Left lung (tissue), 10 donors: ENCODE data around the gene KSR2. TPM values are rescaled to one million over a fixed set of nuclear protein-coding genes. Genes with fewer than 3 reads are reported as not detected.

ENCODE experiments used
- ATAC-seq: fragments of 200-7000 bp; cut with Tn5 transposase; one replicate; pipeline ENCODE4 v1.9.1; 2020; ENCODE audit warnings: moderate library complexity
- DNase-seq, 4 donors: peaks; one replicate each; pipeline ENCODE4 v3.0.0-alpha.2; 2013 to 2020
- H3K27ac ChIP-seq, 2 donors: fragments of 200-600 bp; sonication (generic) in 1 of 2; one replicate each; pipeline versions ENCODE4 v1.5.0 to v1.8.0; 2020 to 2021
- H3K27me3 ChIP-seq, 2 donors: fragments of 200-600 bp; sonication (generic) in 1 of 2; one replicate each; pipeline versions ENCODE4 v1.5.0 to v1.8.0; 2020 to 2021
- H3K36me3 ChIP-seq, 2 donors: fragments of 200-600 bp; sonication (generic) in 1 of 2; one replicate each; pipeline versions ENCODE4 v1.5.0 to v1.8.0; 2020 to 2021
- H3K4me1 ChIP-seq, 2 donors: fragments of 200-600 bp; one replicate each; pipeline ENCODE4 v1.8.0; 2021
- H3K4me3 ChIP-seq, 2 donors: fragments of 200-600 bp; sonication (generic) in 1 of 2; one replicate each; pipeline versions ENCODE4 v1.5.0 to v1.8.0; 2020 to 2021; ENCODE audit warnings: mild to moderate bottlenecking in 1 of 2
- H3K9me3 ChIP-seq, 2 donors: fragments of 200-600 bp; sonication (generic) in 1 of 2; one replicate each; pipeline versions ENCODE4 v1.5.0 to v1.8.0; 2020 to 2021
- CTCF ChIP-seq, 2 donors: fragments of 200-600 bp; sonication (generic) in 1 of 2; IDR thresholded peaks; one replicate each; pipeline versions ENCODE4 v1.5.0 to v1.8.0; 2021; ENCODE audit warnings: antibody characterized with exemption in 2 of 2
- intact Hi-C, 2 donors: fragments of 100-400 bp; cut with DNase I; formaldehyde crosslinking; loops; one replicate each; pipeline versions ENCODE4 v1.11.2 to v1.14.2; 2022
- polyA plus RNA-seq, 6 donors: library from polyadenylated mRNA; unstranded; fragments of 120-200 nt; gene quantifications; one replicate each; pipeline ENCODE4 v1.2.1, GENCODE V29; 2013; ENCODE audit not compliant: insufficient read length in 6 of 6
- total RNA-seq, 2 donors: library from RNA; stranded (reverse); fragmentation: NEBNext Ultra II Directional; extraction: Animal tissue kit (Norgen Biotek cat#: 25700); gene quantifications; one replicate each; pipeline ENCODE4 v1.2.1, GENCODE V29; 2021
- donor health status: DM: no; HTN: yes; CAD: no.
- donor health status: DM: no; HTN: no; CAD: no.

The KSR2 gene
- total and polyA plus RNA-seq, 8 donors = 0.28 to 1.4 (median 0.41) TPM

DNA sequence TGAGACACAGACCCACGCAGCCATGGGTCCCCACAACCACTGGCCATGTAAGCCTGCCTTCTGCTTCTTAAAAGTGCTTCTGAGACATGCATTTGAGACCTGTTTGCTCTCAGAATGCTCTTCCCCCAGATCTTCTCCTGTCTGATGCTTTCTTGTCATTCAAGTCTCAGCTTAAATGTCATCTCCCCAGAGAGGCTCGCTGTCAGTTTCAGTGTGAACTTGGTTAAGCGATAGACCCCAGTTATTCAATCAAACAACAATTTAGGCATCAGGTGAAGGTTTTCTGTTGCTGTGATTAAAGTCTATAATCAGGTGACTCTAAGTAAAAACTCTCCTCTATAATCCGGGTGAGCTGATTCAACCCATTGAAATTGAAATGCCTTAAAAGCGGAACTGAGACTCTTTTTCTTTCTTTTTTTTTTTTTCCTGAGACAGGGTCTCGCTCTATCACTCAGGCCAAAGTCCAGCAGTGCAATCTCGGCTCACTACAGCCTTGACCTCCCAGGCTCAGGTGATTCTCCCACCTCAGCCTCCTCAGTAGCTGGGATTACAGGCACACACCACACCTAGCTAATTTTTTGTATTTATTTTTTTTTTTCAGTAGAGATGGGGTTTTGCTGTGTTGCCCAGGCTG is 123.4 kb downstream of the KSR2 start:
- DNase-seq = no peak
- no peaks in the 10 kb centered on the region for H3K4me1 ChIP-seq
- intact Hi-C loops = no loop called here
- H3K27ac ChIP-seq = no peak overlapping the region
- H3K27me3 ChIP-seq = peaks cover 0 to 37% of the 10 kb centered on the region in 2 donors
- no peak for TF ChIP-seq CTCF (IDR thresholded peaks at IDR 0.05)
- no peak overlapping the region for H3K4me3 ChIP-seq
- no peaks in the 10 kb centered on the region for H3K36me3 ChIP-seq
- peaks cover 0 to 5% of the 10 kb centered on the region in 2 donors for H3K9me3 ChIP-seq
- ATAC-seq = no peak

DNA sequence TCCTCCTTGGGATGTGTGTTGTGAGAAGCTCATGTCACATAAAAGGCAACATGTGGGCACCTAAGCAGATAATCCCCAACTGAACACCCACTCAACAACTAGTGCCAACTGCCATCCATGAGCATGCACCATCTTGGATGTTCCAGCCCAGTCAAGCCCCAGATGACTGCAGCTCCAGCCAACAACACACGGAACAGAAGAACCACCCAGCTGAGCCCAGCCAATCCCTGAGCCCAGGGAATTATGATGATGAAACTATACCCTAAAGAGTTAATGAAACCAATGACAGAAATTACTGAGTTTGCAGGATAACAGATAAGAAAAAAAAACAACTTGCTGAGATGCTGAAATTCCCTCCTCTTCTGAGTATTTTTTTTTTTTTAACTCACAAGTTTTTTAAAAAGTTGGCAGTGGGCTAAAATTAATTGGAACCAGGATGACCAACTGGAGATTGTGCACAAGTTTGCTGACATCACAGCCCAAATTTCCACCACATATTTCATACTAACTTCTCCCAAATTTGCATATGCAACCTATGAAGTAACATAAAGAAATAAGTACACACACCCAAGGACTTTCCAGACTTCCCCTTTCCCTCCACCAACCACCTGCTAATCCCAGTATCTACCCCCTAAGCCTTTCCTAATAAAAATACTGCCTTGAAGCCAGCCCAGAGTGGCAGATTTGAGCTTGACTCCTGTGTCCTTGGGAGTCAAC is 124.5 kb downstream of the KSR2 start:
- no peaks in the 10 kb centered on the region for H3K36me3 ChIP-seq
- no peak for ATAC-seq
- peaks cover 0 to 5% of the 10 kb centered on the region in 2 donors for H3K9me3 ChIP-seq
- no peak for DNase-seq
- no peak for TF ChIP-seq CTCF (IDR thresholded peaks at IDR 0.05)
- H3K27me3 ChIP-seq = peaks cover 0 to 42% of the 10 kb centered on the region in 2 donors
- no peak overlapping the region for H3K27ac ChIP-seq
- intact Hi-C loops = no loop called here
- H3K4me1 ChIP-seq = no peaks in the 10 kb centered on the region
- H3K4me3 ChIP-seq = no peak overlapping the region

GRCh38 chr12:117842630-117843029 is 126.2 kb downstream of the KSR2 start:
- Histone ChIP-seq H3K4me1 (no peaks in the 10 kb centered on the region), H3K9me3 (peaks cover 0 to 5% of the 10 kb centered on the region in 2 donors), H3K4me3 (no peak overlapping the region), H3K27ac (no peak overlapping the region), H3K36me3 (no peaks in the 10 kb centered on the region), H3K27me3 (peaks cover 0 to 41% of the 10 kb centered on the region in 2 donors)
- no peak for TF ChIP-seq CTCF (IDR thresholded peaks at IDR 0.05)
- intact Hi-C loops = no loop called here
- DNase-seq (no peak), ATAC-seq (no peak)

GRCh38 chr12:117842220-117842619 is 126.6 kb downstream of the KSR2 start:
- peaks cover 0 to 5% of the 10 kb centered on the region in 2 donors for H3K9me3 ChIP-seq
- no peaks in the 10 kb centered on the region for H3K36me3 ChIP-seq
- no peak for TF ChIP-seq CTCF (IDR thresholded peaks at IDR 0.05)
- DNase-seq (no peak), ATAC-seq (no peak)
- H3K4me3 ChIP-seq = no peak overlapping the region
- no peaks in the 10 kb centered on the region for H3K4me1 ChIP-seq
- H3K27me3 ChIP-seq = peaks cover 0 to 41% of the 10 kb centered on the region in 2 donors
- no peak overlapping the region for H3K27ac ChIP-seq
- intact Hi-C loops = no loop called here

GRCh38 chr12:117837737-117838050 is 131.1 kb downstream of the KSR2 start:
- DNase-seq (no peak), ATAC-seq (no peak)
- TF ChIP-seq CTCF (IDR thresholded peaks at IDR 0.05) = no peak
- Histone ChIP-seq H3K4me3 (no peak overlapping the region), H3K27me3 (peaks cover 0 to 32% of the 10 kb centered on the region in 2 donors), H3K9me3 (no peaks in the 10 kb centered on the region), H3K4me1 (no peaks in the 10 kb centered on the region), H3K27ac (no peak overlapping the region), H3K36me3 (no peaks in the 10 kb centered on the region)
- intact Hi-C loops = loop anchor here in 1 of 2 donors (5.0 kb wide), 2 partner anchors 470 to 600 kb away; no protein-coding TSS in a partner anchor
